Suprapubic skin (tissue), 4 donors: Measurements from ENCODE around the gene CRHBP.

Experiments
- EP300 ChIP-seq: sonication (generic); formaldehyde crosslinking; IDR thresholded peaks from one replicate; pipeline ENCODE4 v1.6.1; 2017; ENCODE audit warnings: antibody characterized with exemption
- POLR2A ChIP-seq, 2 donors: fragments of 450-650 bp; IDR thresholded peaks; one replicate each; pipeline ENCODE4 v1.6.1; 2017; ENCODE audit warnings: antibody characterized with exemption in 2 of 2, mild to moderate bottlenecking in 2 of 2, moderate library complexity in 2 of 2
- POLR2AphosphoS5 ChIP-seq, 3 donors: sonication (generic); formaldehyde crosslinking; IDR thresholded peaks; one replicate each; pipeline ENCODE4 v1.6.1; 2017; ENCODE audit warnings: antibody characterized with exemption in 3 of 3
- TF ChIP-seq, protein P1 (sequence below), 2 donors: fragments of 200-600 bp in 1 of 2; fragments of 450-650 bp in 1 of 2; sonication (generic) in 1 of 2; IDR thresholded peaks; one replicate each; pipeline ENCODE4 v1.5.1; 2016 to 2019; ENCODE audit warnings: antibody characterized with exemption in 2 of 2, mild to moderate bottlenecking in 1 of 2, moderate library complexity in 1 of 2

DNA sequence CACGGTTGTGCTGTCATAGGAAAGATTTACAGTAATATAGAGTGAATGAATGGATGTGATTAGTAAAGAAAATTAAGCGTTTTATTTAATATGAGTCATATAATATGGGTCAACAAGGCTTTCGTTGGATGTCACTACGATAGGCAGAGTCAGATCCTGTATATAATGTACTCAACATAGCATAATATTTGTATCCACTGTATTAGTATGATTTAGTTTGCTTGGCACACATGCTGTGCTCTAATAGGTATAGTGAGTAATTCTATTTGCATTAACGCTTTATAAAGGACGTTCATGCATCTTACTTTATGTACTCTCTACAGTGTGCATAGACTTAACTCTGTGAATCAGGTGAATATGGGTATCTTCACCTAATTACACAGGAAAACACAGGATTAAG is 41.5 kb downstream of the CRHBP start:
- TF ChIP-seq, protein P1, sequence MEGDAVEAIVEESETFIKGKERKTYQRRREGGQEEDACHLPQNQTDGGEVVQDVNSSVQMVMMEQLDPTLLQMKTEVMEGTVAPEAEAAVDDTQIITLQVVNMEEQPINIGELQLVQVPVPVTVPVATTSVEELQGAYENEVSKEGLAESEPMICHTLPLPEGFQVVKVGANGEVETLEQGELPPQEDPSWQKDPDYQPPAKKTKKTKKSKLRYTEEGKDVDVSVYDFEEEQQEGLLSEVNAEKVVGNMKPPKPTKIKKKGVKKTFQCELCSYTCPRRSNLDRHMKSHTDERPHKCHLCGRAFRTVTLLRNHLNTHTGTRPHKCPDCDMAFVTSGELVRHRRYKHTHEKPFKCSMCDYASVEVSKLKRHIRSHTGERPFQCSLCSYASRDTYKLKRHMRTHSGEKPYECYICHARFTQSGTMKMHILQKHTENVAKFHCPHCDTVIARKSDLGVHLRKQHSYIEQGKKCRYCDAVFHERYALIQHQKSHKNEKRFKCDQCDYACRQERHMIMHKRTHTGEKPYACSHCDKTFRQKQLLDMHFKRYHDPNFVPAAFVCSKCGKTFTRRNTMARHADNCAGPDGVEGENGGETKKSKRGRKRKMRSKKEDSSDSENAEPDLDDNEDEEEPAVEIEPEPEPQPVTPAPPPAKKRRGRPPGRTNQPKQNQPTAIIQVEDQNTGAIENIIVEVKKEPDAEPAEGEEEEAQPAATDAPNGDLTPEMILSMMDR (IDR thresholded peaks at IDR 0.05), result no peak
- TF ChIP-seq POLR2A (IDR thresholded peaks at IDR 0.05), result no peak
- no peak for TF ChIP-seq EP300
- no peak for TF ChIP-seq POLR2AphosphoS5 (IDR thresholded peaks at IDR 0.05)
